HG03103 (cell line): Measurements from ENCODE around the gene PADI3.

Source experiments
- ATAC-seq: cut with Tn5 transposase; IDR thresholded peaks from one replicate; pipeline ENCODE4 v1.9.1; 2021; ENCODE audit warnings: low read depth; ENCODE audit not compliant: unreplicated experiment

Gene PADI3

GRCh38 chr1:17248781-17249180 is at the start of gene PADI3:
PADI3 (plus strand) TSS chr1:17249098; CDS start chr1:17249138, 40 bp downstream.
- no peak for ATAC-seq

GRCh38 chr1:17199267-17200044 is 49.4 kb upstream of the PADI3 start:
- no peak for ATAC-seq

GRCh38 chr1:17200246-17200645 is 48.7 kb upstream of the PADI3 start:
- no peak for ATAC-seq

GRCh38 chr1:17200756-17201155 is 48.1 kb upstream of the PADI3 start:
- no peak for ATAC-seq

GRCh38 chr1:17201201-17202021 is 47.5 kb upstream of the PADI3 start:
- no peak for ATAC-seq

- ATAC-seq, result no peak
These were observed 44.1 kb upstream of the PADI3 start, which contains the start of gene PADI1 for GRCh38 chr1:17204546-17205440. PADI1 (plus strand) TSS chr1:17205128; CDS start chr1:17205218, 90 bp downstream.

GRCh38 chr1:17205652-17206051 is 43.2 kb upstream of the PADI3 start:
- ATAC-seq, result no peak

- ATAC-seq, result no peak
These were observed 42.7 kb upstream of the PADI3 start for GRCh38 chr1:17206196-17206595.

GRCh38 chr1:17207046-17207445 is 41.9 kb upstream of the PADI3 start:
- no peak for ATAC-seq

- ATAC-seq, result no peak
These were observed 41.4 kb upstream of the PADI3 start for GRCh38 chr1:17207540-17207939.

GRCh38 chr1:17207966-17208418 is 40.9 kb upstream of the PADI3 start:
- peak; percentile 63 for ATAC-seq

- ATAC-seq, result no peak
These were observed 40.4 kb upstream of the PADI3 start for GRCh38 chr1:17208546-17208945.

- ATAC-seq, result no peak
These were observed 39.5 kb upstream of the PADI3 start for GRCh38 chr1:17209430-17209829.

- no peak for ATAC-seq
These were observed 38.7 kb upstream of the PADI3 start for GRCh38 chr1:17210176-17210575.

- ATAC-seq, result no peak
These were observed 37.5 kb upstream of the PADI3 start for GRCh38 chr1:17211377-17211776.

- ATAC-seq, result no peak
These were observed 36.9 kb upstream of the PADI3 start for GRCh38 chr1:17212009-17212408.

GRCh38 chr1:17212487-17213121 is 36.3 kb upstream of the PADI3 start:
- no peak for ATAC-seq

GRCh38 chr1:17213148-17213781 is 35.6 kb upstream of the PADI3 start:
- ATAC-seq, result no peak

- no peak for ATAC-seq
These were observed 35.1 kb upstream of the PADI3 start for GRCh38 chr1:17213782-17214148.
